ENCODE results near the gene ACHE. TPM values are rescaled to one million over a fixed set of nuclear protein-coding genes. Genes with fewer than 3 reads are reported as not detected.

ACHE gene
- total RNA-seq, 1 experiment from 2014 or later: 0.15 TPM

GRCh38 chr7:100884736-100885439 is 10.8 kb downstream of the ACHE start:
- no peak for DNase-seq (ENCODE audit: low spot score)

- no peak for DNase-seq (ENCODE audit: low spot score)
Measured at GRCh38 chr7:100882785-100883526, 12.7 kb downstream of the ACHE start.

- DNase-seq (ENCODE audit: low spot score): no peak
Measured at GRCh38 chr7:100882201-100882600, 13.5 kb downstream of the ACHE start.

- DNase-seq (ENCODE audit: low spot score): no peak
Measured at GRCh38 chr7:100881136-100881535, 14.6 kb downstream of the ACHE start.

GRCh38 chr7:100880645-100881044 is 15.0 kb downstream of the ACHE start:
- DNase-seq (ENCODE audit: low spot score): no peak

GRCh38 chr7:100879685-100880261 is 15.9 kb downstream of the ACHE start:
- no peak for DNase-seq (ENCODE audit: low spot score)

- DNase-seq (ENCODE audit: low spot score): no peak
Measured at GRCh38 chr7:100878685-100879084, 17.0 kb downstream of the ACHE start.

- DNase-seq (ENCODE audit: low spot score): no peak
Measured at GRCh38 chr7:100878013-100878412, 17.7 kb downstream of the ACHE start.

- DNase-seq (ENCODE audit: low spot score): no peak
Measured at GRCh38 chr7:100875356-100875751, 20.3 kb downstream of the ACHE start.

GRCh38 chr7:100874577-100875355 is 20.9 kb downstream of the ACHE start, which contains the start of gene SRRT:
TSS of gene SRRT (plus strand) at chr7:100875103. CDS start at chr7:100875591, 488 bp downstream.
- peak; percentile 98 for DNase-seq (ENCODE audit: low spot score)

- DNase-seq (ENCODE audit: low spot score): no peak
Measured at GRCh38 chr7:100874300-100874576, 21.4 kb downstream of the ACHE start.

- DNase-seq (ENCODE audit: low spot score): no peak
Measured at GRCh38 chr7:100873599-100874299, 21.9 kb downstream of the ACHE start.

- no peak for DNase-seq (ENCODE audit: low spot score)
Measured at GRCh38 chr7:100867776-100868485, 27.8 kb downstream of the ACHE start.

GRCh38 chr7:100867040-100867775 is 28.5 kb downstream of the ACHE start, which contains the start of gene TRIP6:
TSS of gene TRIP6 (plus strand) at chr7:100867387. CDS start at chr7:100867498, 111 bp downstream.
- DNase-seq (ENCODE audit: low spot score): peak; percentile 93

GRCh38 chr7:100866729-100867039 is 29.0 kb downstream of the ACHE start:
- DNase-seq (ENCODE audit: low spot score): no peak

GRCh38 chr7:100865938-100866728 is 29.6 kb downstream of the ACHE start:
- DNase-seq (ENCODE audit: low spot score): peak; percentile 81

GRCh38 chr7:100865372-100865911 is 30.2 kb downstream of the ACHE start:
- DNase-seq (ENCODE audit: low spot score): peak; percentile 92

GRCh38 chr7:100864263-100864845 is 31.3 kb downstream of the ACHE start:
- no peak for DNase-seq (ENCODE audit: low spot score)

Measured in H4 (cell line).